Mucosa of descending colon (tissue), 3 donors: ENCODE results near the gene SMR3A. TPM values are rescaled to one million over a fixed set of nuclear protein-coding genes. Genes with fewer than 3 reads are reported as not detected.

Experiments used
- ATAC-seq: fragments of 200-7000 bp; cut with Tn5 transposase; one replicate; pipeline ENCODE4 v1.9.1; 2020; ENCODE audit warnings: mild to moderate bottlenecking, moderate library complexity
- DNase-seq, 3 donors: peaks; one replicate each; pipeline ENCODE4 v3.0.0-alpha.2; 2020
- H3K36me3 ChIP-seq: fragments of 200-600 bp; one replicate; pipeline ENCODE4 v1.8.0; 2021; ENCODE audit warnings: low read depth, mild to moderate bottlenecking
- H3K4me1 ChIP-seq: fragments of 200-600 bp; one replicate; pipeline ENCODE4 v1.8.0; 2021; ENCODE audit warnings: low read depth, mild to moderate bottlenecking
- H3K4me3 ChIP-seq: fragments of 200-600 bp; one replicate; pipeline ENCODE4 v1.8.0; 2021; ENCODE audit warnings: mild to moderate bottlenecking
- H3K9me3 ChIP-seq: fragments of 200-600 bp; one replicate; pipeline ENCODE4 v1.8.0; 2021; ENCODE audit warnings: mild to moderate bottlenecking
- CTCF ChIP-seq: fragments of 200-600 bp; IDR thresholded peaks from one replicate; pipeline ENCODE4 v1.8.0; 2022; ENCODE audit warnings: antibody characterized with exemption, mild to moderate bottlenecking
- intact Hi-C, 2 donors: fragments of 100-400 bp; cut with DNase I in 1 of 2; cut with micrococcal nuclease in 1 of 2; formaldehyde crosslinking; loops; one replicate each; pipeline versions ENCODE4 v1.11.0 to v1.11.1; 2022; cut with DNase I, micrococcal nuclease
- long read RNA-seq, 2 donors: library from polyadenylated mRNA; unstranded; transcript quantifications; one replicate each; pipeline ENCODE4 v2.0.0, GENCODE V29; 2019 to 2021
- total RNA-seq, 3 donors: library from RNA; stranded (reverse); fragmentation: NEBNext Ultra II Directional in 2 of 3; extraction: Animal tissue kit (Norgen Biotek cat#: 25700) in 2 of 3; gene quantifications; one replicate each; pipeline versions ENCODE4 v1.2.1 to v1.2.4, GENCODE V29; 2021 to 2023
- donor health status: DM: no; HTN: no; CAD: no; lungs with moderate emphysema.
- donor health status: DM: no; HTN: no; CAD: no.
- donor health status: DM: no; HTN: yes; CAD: no.

SMR3A gene
- total RNA-seq = not detected
- long read RNA-seq, donor 1 = 0 reads
- long read RNA-seq, donor 2 = 0 reads

GRCh38 chr4:70360460-70360859 is at the start of gene SMR3A:
Gene SMR3A (plus strand): TSS chr4:70360760. CDS start chr4:70362116, 1,356 bp downstream.
- ATAC-seq (no peak), DNase-seq (no peak)
- TF ChIP-seq CTCF = no peak
- Histone ChIP-seq H3K4me1 (no peaks in the 10 kb centered on the region), H3K9me3 (no peaks in the 10 kb centered on the region), H3K36me3 (no peaks in the 10 kb centered on the region), H3K4me3 (no peak within 1 kb of the TSS)
- intact Hi-C loops = no loop called here

- no peaks in the 10 kb centered on the region for H3K9me3 ChIP-seq
- no peaks in the 10 kb centered on the region for H3K36me3 ChIP-seq
- intact Hi-C loops = no loop called here
- no peaks in the 10 kb centered on the region for H3K4me1 ChIP-seq
- no peak for DNase-seq
- no peak overlapping the region for H3K4me3 ChIP-seq
- ATAC-seq = no peak
- TF ChIP-seq CTCF = no peak
Measured at GRCh38 chr4:70313736-70314135, 46.8 kb upstream of the SMR3A start.

GRCh38 chr4:70315928-70316327 is 44.6 kb upstream of the SMR3A start:
- DNase-seq = no peak
- ATAC-seq = no peak
- TF ChIP-seq CTCF = no peak
- no peak overlapping the region for H3K4me3 ChIP-seq
- no peaks in the 10 kb centered on the region for H3K4me1 ChIP-seq
- H3K9me3 ChIP-seq = no peaks in the 10 kb centered on the region
- no peaks in the 10 kb centered on the region for H3K36me3 ChIP-seq
- intact Hi-C loops = no loop called here

GRCh38 chr4:70326052-70326451 is 34.5 kb upstream of the SMR3A start:
- DNase-seq (no peak), ATAC-seq (no peak)
- intact Hi-C loops = no loop called here
- TF ChIP-seq CTCF = no peak
- Histone ChIP-seq H3K4me3 (no peak overlapping the region), H3K9me3 (no peaks in the 10 kb centered on the region), H3K4me1 (no peaks in the 10 kb centered on the region), H3K36me3 (no peaks in the 10 kb centered on the region)

GRCh38 chr4:70334681-70335080 is 25.9 kb upstream of the SMR3A start, which contains the start of gene CABS1:
Gene CABS1 (plus strand): TSS chr4:70334981. CDS start chr4:70335040, 59 bp downstream.
- Histone ChIP-seq H3K36me3 (no peaks in the 10 kb centered on the region), H3K4me3 (no peak within 1 kb of the TSS), H3K4me1 (no peaks in the 10 kb centered on the region), H3K9me3 (no peaks in the 10 kb centered on the region)
- no peak for TF ChIP-seq CTCF
- ATAC-seq = no peak
- no peak for DNase-seq
- intact Hi-C loops = no loop called here

GRCh38 chr4:70336043-70336442 is 24.5 kb upstream of the SMR3A start:
- ATAC-seq = no peak
- Histone ChIP-seq H3K4me1 (no peaks in the 10 kb centered on the region), H3K36me3 (no peaks in the 10 kb centered on the region), H3K9me3 (no peaks in the 10 kb centered on the region), H3K4me3 (no peak overlapping the region)
- intact Hi-C loops = no loop called here
- TF ChIP-seq CTCF = no peak
- DNase-seq = no peak
